Liver (tissue), 9 donors: ENCODE measurements around the gene PHC2. TPM values are rescaled to one million over a fixed set of nuclear protein-coding genes. Genes with fewer than 3 reads are reported as not detected.

Source experiments
- DNase-seq: peaks from one replicate; pipeline ENCODE4 v3.0.0-alpha.2; 2017; ENCODE audit warnings: low spot score
- H3K27ac ChIP-seq, 2 donors: one replicate each; pipeline ENCODE4 v1.7.0; 2013; ENCODE audit warnings: inconsistent platforms in 2 of 2, low read length in 2 of 2, control low read depth in 1 of 2, low read depth in 1 of 2, mild to moderate bottlenecking in 1 of 2
- H3K27me3 ChIP-seq, 4 donors: one replicate each; pipeline versions ENCODE4 v1.6.1 to v1.7.0; 2013; ENCODE audit warnings: low read length in 3 of 4, inconsistent platforms in 1 of 4, mild to moderate bottlenecking in 1 of 4, moderate library complexity in 1 of 4; ENCODE audit not compliant: control insufficient read depth in 4 of 4, insufficient read depth in 4 of 4
- H3K36me3 ChIP-seq, 4 donors: one replicate each; pipeline versions ENCODE4 v1.6.1 to v1.7.0; 2013; ENCODE audit warnings: low read length in 3 of 4, mild to moderate bottlenecking in 3 of 4, low read depth in 1 of 4, moderate library complexity in 1 of 4; ENCODE audit not compliant: control insufficient read depth in 4 of 4, insufficient read depth in 3 of 4
- H3K4me1 ChIP-seq, 4 donors: one replicate each; pipeline versions ENCODE4 v1.6.1 to v1.7.0; 2013; ENCODE audit warnings: low read length in 3 of 4, mild to moderate bottlenecking in 3 of 4, moderate library complexity in 1 of 4; ENCODE audit not compliant: control insufficient read depth in 4 of 4, insufficient read depth in 4 of 4
- H3K4me3 ChIP-seq, 3 donors: one replicate each; pipeline versions ENCODE4 v1.6.1 to v1.7.0; 2013; ENCODE audit warnings: low read length in 3 of 3, control low read depth in 1 of 3, low read depth in 1 of 3, mild to moderate bottlenecking in 1 of 3
- H3K9ac ChIP-seq, 2 donors: one replicate each; pipeline ENCODE4 v1.7.0; 2013; ENCODE audit warnings: low read length in 2 of 2, mild to moderate bottlenecking in 2 of 2, moderate library complexity in 2 of 2, control low read depth in 1 of 2, low read depth in 1 of 2
- H3K9me3 ChIP-seq, 4 donors: one replicate each; pipeline versions ENCODE4 v1.6.1 to v1.7.0; 2013; ENCODE audit warnings: low read length in 3 of 4; ENCODE audit not compliant: control insufficient read depth in 4 of 4
- EGR1 ChIP-seq, 2 donors: IDR thresholded peaks; 2 replicates each; pipeline ENCODE4 v1.6.1; 2016 to 2018; ENCODE audit warnings: antibody characterized with exemption in 2 of 2, low read depth in 2 of 2
- FOXA1 ChIP-seq: IDR thresholded peaks from 2 replicates; pipeline ENCODE4 v1.6.1; 2016; ENCODE audit warnings: antibody characterized with exemption
- FOXA2 ChIP-seq: IDR thresholded peaks from 2 replicates; pipeline ENCODE4 v1.6.1; 2016; ENCODE audit warnings: antibody characterized with exemption
- GABPA ChIP-seq, 2 donors: IDR thresholded peaks in 1 of 2; conservative IDR thresholded peaks in 1 of 2; 2 replicates each; pipeline ENCODE4 v1.6.1; 2016; ENCODE audit warnings: antibody characterized with exemption in 2 of 2, mild to moderate bottlenecking in 1 of 2, moderate library complexity in 1 of 2
- HNF4A ChIP-seq, 2 donors: conservative IDR thresholded peaks; 2 replicates each; pipeline ENCODE4 v1.6.1; 2016; ENCODE audit warnings: antibody characterized with exemption in 2 of 2, mild to moderate bottlenecking in 2 of 2
- HNF4G ChIP-seq: IDR thresholded peaks from 2 replicates; pipeline ENCODE4 v1.6.1; 2016; ENCODE audit warnings: antibody characterized with exemption
- JUND ChIP-seq, 2 donors: IDR thresholded peaks; 2 replicates each; pipeline ENCODE4 v1.6.1; 2016; ENCODE audit warnings: antibody characterized with exemption in 2 of 2
- RAD21 ChIP-seq, 2 donors: IDR thresholded peaks; 2 replicates each; pipeline ENCODE4 v1.6.1; 2016; ENCODE audit warnings: antibody characterized with exemption in 2 of 2, mild to moderate bottlenecking in 2 of 2
- RXRA ChIP-seq, 2 donors: IDR thresholded peaks; 2 replicates each; pipeline ENCODE4 v1.6.1; 2017 to 2018; ENCODE audit warnings: antibody characterized with exemption in 2 of 2, mild to moderate bottlenecking in 1 of 2
- SP1 ChIP-seq: IDR thresholded peaks from 2 replicates; pipeline ENCODE4 v1.6.1; 2018; ENCODE audit warnings: antibody characterized with exemption, mild to moderate bottlenecking
- TAF1 ChIP-seq: conservative IDR thresholded peaks from 2 replicates; pipeline ENCODE4 v1.6.1; 2016; ENCODE audit warnings: antibody characterized with exemption, mild to moderate bottlenecking
- YY1 ChIP-seq: IDR thresholded peaks from 2 replicates; pipeline ENCODE4 v1.6.1; 2016; ENCODE audit warnings: antibody characterized with exemption, mild to moderate bottlenecking
- WGBS: extraction: QIAGEN DNeasy Blood & Tissue Kit; methylation state at CpG from one replicate; pipeline ENCODE4 v1.1.7; 2013; 5-methylcytosine and 5-hydroxymethylcytosine counted together
- polyA plus RNA-seq, 2 donors: library from polyadenylated mRNA; stranded (reverse) in 1 of 2; unstranded in 1 of 2; fragments of 200-250 nt in 1 of 2; fragments of >200 nt in 1 of 2; fragmentation: Nextera tagmentation in 1 of 2; extraction: Ambion mirVana in 1 of 2; gene quantifications; one replicate each; pipeline versions ENCODE4 v1.2.1 to v1.2.3, GENCODE V29; 2013 to 2015
- total RNA-seq, 2 donors: library from RNA; depleted of rRNA; stranded (reverse); fragments of >200 nt; gene quantifications; one replicate each; pipeline ENCODE4 v1.2.3, GENCODE V29; 2014
- TF ChIP-seq, protein P1 (sequence below): IDR thresholded peaks from 2 replicates; pipeline ENCODE4 v1.6.1; 2016; ENCODE audit warnings: antibody characterized with exemption
- TF ChIP-seq, protein P2 (sequence below): IDR thresholded peaks from 2 replicates; pipeline ENCODE4 v1.6.1; 2016; ENCODE audit warnings: antibody characterized with exemption
- TF ChIP-seq, protein P3 (sequence below): IDR thresholded peaks from 2 replicates; pipeline ENCODE4 v1.6.1; 2016; ENCODE audit warnings: antibody characterized with exemption, mild to moderate bottlenecking
- TF ChIP-seq, protein P4 (sequence below): fragments of 150-350 bp; IDR thresholded peaks from 2 replicates; pipeline ENCODE4 v1.5.1; 2017; ENCODE audit warnings: improper control_type of control experiment, low read depth, low read length; ENCODE audit not compliant: missing input control
- TF ChIP-seq, protein P5 (sequence below): IDR thresholded peaks from 2 replicates; pipeline ENCODE4 v1.6.1; 2016; ENCODE audit warnings: antibody characterized with exemption
- donor health status: healthy.
- donor health status: healthy.
- donor health status: healthy.
- donor health status: healthy.
- donor health status: healthy.

PHC2 gene
- total and polyA plus RNA-seq, 4 donors = 19.1 to 67.8 (median 44.7) TPM

DNA sequence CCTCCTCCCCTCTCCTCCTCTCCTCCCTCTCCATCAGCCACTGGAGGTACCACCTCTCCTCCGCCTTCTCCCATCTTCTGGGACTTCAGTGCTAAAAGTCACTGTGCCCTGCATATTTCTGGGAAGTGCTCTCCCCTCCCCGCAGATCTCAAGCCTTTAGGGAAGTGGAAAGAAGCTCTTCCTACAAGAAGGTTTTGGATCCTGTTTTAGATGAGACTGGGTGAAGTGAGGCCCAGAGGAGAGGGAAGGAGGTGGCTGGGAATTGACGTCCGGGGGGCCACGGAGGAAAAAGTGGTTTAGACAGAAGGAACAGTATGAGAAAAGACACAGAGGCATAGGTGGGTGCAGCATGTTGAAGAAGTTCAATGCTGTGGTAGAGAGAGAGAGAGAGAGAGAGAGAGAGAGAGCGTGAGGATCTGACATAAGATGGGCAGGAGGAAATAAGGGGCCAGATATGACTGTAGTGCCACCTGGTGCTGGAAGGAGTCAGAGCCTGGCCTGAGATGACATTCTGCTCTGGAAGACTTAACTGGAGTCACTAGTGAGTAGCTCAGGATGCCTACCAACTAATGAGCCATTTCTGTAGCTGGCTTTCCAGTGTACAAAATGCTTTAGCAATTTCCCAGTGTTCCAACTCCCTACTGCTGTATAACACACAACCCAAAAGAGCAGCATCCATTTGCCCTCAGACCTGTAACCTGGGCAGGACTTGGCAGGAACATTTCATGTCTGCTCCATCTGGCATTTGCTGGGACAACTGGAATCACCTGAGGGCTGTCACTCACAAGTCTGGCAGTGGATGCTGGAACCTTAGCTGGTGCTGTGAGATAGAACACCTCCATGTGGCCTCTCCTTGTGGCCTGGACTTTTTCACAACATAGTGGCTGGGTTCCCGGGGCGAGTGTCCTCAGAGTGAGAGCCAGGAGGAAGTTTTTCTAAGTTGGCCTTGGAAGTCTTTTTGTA, 24.9 kb upstream of the PHC2 start:
- no peaks in the 10 kb centered on the region for H3K27me3 ChIP-seq
- H3K36me3 ChIP-seq = no peaks in the 10 kb centered on the region
- no peaks in the 10 kb centered on the region for H3K9me3 ChIP-seq
- no peak for DNase-seq
- WGBS = 52% methylated on average over 8 of the region's 8 CpGs
- TF ChIP-seq, protein P1, sequence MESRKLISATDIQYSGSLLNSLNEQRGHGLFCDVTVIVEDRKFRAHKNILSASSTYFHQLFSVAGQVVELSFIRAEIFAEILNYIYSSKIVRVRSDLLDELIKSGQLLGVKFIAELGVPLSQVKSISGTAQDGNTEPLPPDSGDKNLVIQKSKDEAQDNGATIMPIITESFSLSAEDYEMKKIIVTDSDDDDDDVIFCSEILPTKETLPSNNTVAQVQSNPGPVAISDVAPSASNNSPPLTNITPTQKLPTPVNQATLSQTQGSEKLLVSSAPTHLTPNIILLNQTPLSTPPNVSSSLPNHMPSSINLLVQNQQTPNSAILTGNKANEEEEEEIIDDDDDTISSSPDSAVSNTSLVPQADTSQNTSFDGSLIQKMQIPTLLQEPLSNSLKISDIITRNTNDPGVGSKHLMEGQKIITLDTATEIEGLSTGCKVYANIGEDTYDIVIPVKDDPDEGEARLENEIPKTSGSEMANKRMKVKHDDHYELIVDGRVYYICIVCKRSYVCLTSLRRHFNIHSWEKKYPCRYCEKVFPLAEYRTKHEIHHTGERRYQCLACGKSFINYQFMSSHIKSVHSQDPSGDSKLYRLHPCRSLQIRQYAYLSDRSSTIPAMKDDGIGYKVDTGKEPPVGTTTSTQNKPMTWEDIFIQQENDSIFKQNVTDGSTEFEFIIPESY = no peak
- no peak for TF ChIP-seq FOXA1
- TF ChIP-seq JUND (IDR thresholded peaks at IDR 0.05) = no peak
- no peak for TF ChIP-seq EGR1 (IDR thresholded peaks at IDR 0.05; ENCODE audit: low read depth in 2 of 2)
- TF ChIP-seq GABPA (IDR thresholded peaks at IDR 0.05 in 1 of 2, conservative IDR thresholded peaks at IDR 0.05 in 1 of 2) = no peak
- TF ChIP-seq, protein P2, sequence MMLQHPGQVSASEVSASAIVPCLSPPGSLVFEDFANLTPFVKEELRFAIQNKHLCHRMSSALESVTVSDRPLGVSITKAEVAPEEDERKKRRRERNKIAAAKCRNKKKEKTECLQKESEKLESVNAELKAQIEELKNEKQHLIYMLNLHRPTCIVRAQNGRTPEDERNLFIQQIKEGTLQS = no peak
- no peak for TF ChIP-seq HNF4A (conservative IDR thresholded peaks at IDR 0.05)
- TF ChIP-seq SP1 = no peak
- TF ChIP-seq YY1 = no peak
- no peak for TF ChIP-seq FOXA2
- TF ChIP-seq TAF1 = no peak
- TF ChIP-seq, protein P3, sequence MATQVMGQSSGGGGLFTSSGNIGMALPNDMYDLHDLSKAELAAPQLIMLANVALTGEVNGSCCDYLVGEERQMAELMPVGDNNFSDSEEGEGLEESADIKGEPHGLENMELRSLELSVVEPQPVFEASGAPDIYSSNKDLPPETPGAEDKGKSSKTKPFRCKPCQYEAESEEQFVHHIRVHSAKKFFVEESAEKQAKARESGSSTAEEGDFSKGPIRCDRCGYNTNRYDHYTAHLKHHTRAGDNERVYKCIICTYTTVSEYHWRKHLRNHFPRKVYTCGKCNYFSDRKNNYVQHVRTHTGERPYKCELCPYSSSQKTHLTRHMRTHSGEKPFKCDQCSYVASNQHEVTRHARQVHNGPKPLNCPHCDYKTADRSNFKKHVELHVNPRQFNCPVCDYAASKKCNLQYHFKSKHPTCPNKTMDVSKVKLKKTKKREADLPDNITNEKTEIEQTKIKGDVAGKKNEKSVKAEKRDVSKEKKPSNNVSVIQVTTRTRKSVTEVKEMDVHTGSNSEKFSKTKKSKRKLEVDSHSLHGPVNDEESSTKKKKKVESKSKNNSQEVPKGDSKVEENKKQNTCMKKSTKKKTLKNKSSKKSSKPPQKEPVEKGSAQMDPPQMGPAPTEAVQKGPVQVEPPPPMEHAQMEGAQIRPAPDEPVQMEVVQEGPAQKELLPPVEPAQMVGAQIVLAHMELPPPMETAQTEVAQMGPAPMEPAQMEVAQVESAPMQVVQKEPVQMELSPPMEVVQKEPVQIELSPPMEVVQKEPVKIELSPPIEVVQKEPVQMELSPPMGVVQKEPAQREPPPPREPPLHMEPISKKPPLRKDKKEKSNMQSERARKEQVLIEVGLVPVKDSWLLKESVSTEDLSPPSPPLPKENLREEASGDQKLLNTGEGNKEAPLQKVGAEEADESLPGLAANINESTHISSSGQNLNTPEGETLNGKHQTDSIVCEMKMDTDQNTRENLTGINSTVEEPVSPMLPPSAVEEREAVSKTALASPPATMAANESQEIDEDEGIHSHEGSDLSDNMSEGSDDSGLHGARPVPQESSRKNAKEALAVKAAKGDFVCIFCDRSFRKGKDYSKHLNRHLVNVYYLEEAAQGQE = no peak
- TF ChIP-seq, protein P4, sequence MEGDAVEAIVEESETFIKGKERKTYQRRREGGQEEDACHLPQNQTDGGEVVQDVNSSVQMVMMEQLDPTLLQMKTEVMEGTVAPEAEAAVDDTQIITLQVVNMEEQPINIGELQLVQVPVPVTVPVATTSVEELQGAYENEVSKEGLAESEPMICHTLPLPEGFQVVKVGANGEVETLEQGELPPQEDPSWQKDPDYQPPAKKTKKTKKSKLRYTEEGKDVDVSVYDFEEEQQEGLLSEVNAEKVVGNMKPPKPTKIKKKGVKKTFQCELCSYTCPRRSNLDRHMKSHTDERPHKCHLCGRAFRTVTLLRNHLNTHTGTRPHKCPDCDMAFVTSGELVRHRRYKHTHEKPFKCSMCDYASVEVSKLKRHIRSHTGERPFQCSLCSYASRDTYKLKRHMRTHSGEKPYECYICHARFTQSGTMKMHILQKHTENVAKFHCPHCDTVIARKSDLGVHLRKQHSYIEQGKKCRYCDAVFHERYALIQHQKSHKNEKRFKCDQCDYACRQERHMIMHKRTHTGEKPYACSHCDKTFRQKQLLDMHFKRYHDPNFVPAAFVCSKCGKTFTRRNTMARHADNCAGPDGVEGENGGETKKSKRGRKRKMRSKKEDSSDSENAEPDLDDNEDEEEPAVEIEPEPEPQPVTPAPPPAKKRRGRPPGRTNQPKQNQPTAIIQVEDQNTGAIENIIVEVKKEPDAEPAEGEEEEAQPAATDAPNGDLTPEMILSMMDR = peak; percentile 66
- TF ChIP-seq RAD21 (IDR thresholded peaks at IDR 0.05) = peak; percentile 81 to 85
- no peak for TF ChIP-seq RXRA (IDR thresholded peaks at IDR 0.05)
- TF ChIP-seq HNF4G = no peak
- TF ChIP-seq, protein P5, sequence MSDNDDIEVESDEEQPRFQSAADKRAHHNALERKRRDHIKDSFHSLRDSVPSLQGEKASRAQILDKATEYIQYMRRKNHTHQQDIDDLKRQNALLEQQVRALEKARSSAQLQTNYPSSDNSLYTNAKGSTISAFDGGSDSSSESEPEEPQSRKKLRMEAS = no peak
- no peak overlapping the region for H3K27ac ChIP-seq
- no peak overlapping the region for H3K4me3 ChIP-seq
- H3K9ac ChIP-seq = no peak overlapping the region
- no peaks in the 10 kb centered on the region for H3K4me1 ChIP-seq
